ENCODE data around the gene NUDT13. TPM values are rescaled to one million over a fixed set of nuclear protein-coding genes. Genes with fewer than 3 reads are reported as not detected.
A peak's percentile ranks its signal among the peaks of the same experiment; 100 is the strongest.
"Not testable (repeated sequence)": the region's sequence is repeated elsewhere in the genome, so short reads cannot be mapped to it uniquely, and the experiment has no call there.

Gene NUDT13
- total RNA-seq, 1 experiment from 2014 or later: 0.38 TPM

DNA sequence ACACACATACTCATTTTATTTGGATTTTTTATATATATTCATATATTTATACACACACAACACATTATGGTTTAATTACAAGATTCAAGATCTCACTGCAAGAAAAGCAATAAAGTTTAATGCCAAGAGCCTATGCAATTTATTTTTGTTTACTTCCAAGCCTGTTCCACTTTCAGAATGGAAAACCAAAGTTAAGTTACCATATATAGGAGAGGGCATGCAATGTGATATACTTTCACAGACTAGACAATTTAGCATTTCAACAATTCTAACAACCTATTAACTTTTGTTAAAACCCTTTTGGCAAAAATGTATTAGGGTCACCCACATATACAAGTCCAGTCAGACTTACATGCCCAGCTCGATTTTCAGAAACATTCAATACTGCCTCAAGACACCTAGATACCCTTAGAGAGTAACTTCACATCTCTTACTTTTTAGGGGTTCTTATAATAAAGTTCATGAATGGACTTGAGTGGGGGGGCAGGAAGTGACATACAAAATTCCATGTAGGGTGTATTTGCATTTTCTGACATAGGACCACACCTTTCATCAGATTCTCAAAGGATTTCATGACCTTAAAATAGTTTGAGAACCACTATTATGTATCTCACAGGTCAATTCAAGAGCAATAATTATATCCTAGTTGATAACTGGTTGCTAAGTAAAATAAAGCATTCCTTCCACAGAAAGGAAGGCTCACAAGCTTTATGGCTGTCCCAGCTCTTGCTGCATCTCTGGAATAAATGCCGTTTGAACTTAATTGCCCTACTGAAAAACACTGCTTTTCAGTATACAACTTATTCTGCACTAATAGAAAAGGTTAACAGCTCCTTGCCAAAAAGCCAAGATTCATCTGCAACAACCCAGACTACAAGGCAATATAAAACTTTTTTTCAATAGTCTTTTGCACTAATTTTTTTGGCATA is 16.1 kb upstream of the NUDT13 start:
- H3K27me3 ChIP-seq (ENCODE audit: control insufficient read depth, insufficient read depth, low read length): no peaks in the 10 kb centered on the region
- H3K4me3 ChIP-seq (ENCODE audit: insufficient read depth, low read depth, low read length): no peak overlapping the region
- H3K36me3 ChIP-seq (replicated peaks; ENCODE audit: control insufficient read depth, insufficient read depth, low read length): no peaks in the 10 kb centered on the region
- no peak for DNase-seq

DNA sequence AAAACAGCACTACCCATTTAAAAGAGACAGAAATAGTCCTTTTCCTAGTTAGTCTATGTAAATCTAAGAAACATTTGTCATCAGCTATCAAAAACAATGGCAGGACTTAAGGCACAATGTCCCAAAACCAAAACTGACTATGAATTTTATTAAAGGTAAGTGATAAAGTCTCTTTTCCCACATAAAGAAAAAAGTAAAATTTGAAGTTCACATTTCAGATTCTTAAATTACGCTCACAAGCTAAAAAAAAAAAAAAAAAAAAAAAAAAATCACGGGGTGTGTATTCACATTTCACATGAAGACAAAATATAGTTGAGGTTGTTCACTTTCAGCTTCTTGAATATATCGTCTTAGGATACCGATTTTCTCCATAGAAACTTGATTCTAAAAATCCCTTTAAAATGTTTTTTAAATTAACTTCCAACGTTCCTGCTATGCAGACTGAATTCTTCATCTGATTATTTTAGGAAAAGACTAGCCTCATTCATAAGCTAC is 15.2 kb upstream of the NUDT13 start:
- DNase-seq: no peak
- Histone ChIP-seq H3K36me3 (replicated peaks; ENCODE audit: control insufficient read depth, insufficient read depth, low read length) (no peaks in the 10 kb centered on the region), H3K4me3 (ENCODE audit: insufficient read depth, low read depth, low read length) (peak overlapping the region; percentile 96), H3K27me3 (ENCODE audit: control insufficient read depth, insufficient read depth, low read length) (no peaks in the 10 kb centered on the region)

DNA sequence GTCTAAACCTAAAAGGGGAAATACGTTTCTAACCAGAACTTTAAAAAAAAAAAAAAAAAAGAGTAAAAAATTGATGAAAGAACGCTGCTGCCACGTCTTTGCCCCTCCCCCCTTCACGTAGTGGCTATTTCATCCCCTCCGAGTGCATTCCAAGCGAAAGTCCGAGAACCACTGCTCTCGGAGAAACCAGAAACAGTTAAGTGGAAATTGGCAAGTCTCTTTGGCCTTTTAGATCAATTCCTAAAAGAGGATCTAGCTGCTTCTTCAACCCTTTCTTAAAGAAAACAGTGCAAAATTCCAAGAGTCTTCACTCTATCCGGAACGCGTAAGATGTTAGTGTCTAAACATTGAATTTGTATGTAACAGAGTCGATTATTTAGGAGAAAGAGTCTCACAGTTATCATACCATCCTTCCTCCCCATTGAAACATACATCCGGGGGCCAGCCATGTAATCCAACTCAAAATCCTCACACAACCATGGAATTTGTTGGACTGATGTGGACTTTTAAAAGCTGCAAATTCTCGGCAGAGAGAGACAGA is 14.7 kb upstream of the NUDT13 start:
- Histone ChIP-seq H3K36me3 (replicated peaks; ENCODE audit: control insufficient read depth, insufficient read depth, low read length) (no peaks in the 10 kb centered on the region), H3K4me3 (ENCODE audit: insufficient read depth, low read depth, low read length) (peak overlapping the region; percentile 96), H3K27me3 (ENCODE audit: control insufficient read depth, insufficient read depth, low read length) (no peaks in the 10 kb centered on the region)
- DNase-seq: peak; percentile 61

DNA sequence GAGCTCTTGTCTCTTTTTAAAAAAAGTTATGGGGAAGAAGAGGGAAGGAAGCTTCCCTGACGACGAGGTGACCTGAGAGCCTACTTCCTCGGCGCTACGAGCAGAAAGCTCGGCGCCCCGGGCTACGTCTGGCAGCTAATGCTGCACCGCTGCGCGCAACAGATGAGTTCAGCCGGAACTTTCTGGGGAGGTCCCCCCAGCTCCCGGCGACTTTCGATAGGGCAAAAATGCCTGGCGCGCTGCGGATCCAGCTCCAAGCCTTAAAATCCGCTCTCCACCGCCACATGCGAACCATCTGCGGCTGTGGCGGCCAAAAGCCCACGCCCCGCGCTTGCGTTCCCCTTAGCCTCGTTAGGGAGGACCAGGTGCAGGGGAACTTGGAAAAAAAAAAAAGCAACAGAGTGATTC is 14.2 kb upstream of the NUDT13 start:
- H3K27me3 ChIP-seq (ENCODE audit: control insufficient read depth, insufficient read depth, low read length): no peaks in the 10 kb centered on the region
- H3K4me3 ChIP-seq (ENCODE audit: insufficient read depth, low read depth, low read length): peak overlapping the region; percentile 96
- no peaks in the 10 kb centered on the region for H3K36me3 ChIP-seq (replicated peaks; ENCODE audit: control insufficient read depth, insufficient read depth, low read length)
- peak; percentile 74 for DNase-seq

DNA sequence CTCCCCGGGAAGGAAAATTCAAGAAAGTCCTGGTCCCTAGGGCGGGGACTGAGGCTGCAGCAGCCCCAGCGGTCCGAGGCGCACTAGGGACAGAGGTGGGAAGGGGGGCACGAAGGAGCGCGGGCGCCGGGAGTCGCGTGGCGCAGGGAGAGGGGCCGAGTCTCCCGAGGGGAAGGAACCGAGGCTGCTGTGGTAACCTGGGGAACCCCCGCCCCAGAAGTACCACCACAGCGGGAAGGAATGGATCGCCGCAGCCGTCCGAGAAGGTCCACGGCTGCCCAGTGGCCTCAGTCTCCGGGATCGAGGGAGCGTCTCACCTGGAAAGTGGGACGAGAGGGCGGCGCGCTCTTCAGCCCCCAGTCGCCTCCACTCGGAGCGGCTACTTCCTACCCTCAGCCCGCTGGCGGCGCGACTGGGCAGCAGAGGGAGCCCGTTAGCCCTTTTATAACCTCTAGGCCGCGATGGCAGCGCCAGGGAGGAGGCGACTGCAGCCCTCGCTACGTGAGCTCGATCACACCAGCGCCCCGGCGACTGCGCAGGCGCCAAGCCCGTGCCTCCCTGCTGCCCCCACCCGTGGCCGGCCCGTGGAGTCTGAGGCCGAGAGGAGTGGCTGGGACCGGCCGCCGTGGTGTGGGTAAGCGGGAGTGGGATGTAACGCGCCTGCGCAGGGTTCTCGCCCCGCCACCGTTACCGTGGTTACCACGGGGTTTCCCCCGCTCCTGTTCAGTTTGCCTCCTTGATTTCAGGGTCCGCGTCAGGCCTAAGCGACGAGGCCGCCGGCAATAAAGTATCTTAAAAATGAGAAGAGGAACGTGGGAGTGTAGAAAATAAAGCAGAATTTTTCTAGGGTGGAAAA is 13.6 kb upstream of the NUDT13 start, which contains the start of gene P4HA1:
TSS of gene P4HA1 (minus strand) at position 418 of the 856 bp plus-strand sequence. CDS start 21,983 bp downstream, outside the sequence.
- peak; percentile 94 for DNase-seq
- H3K4me3 ChIP-seq (ENCODE audit: insufficient read depth, low read depth, low read length): peak within 1 kb of the TSS; percentile 96
- no peaks in the 10 kb centered on the region for H3K36me3 ChIP-seq (replicated peaks; ENCODE audit: control insufficient read depth, insufficient read depth, low read length)
- no peaks in the 10 kb centered on the region for H3K27me3 ChIP-seq (ENCODE audit: control insufficient read depth, insufficient read depth, low read length)

DNA sequence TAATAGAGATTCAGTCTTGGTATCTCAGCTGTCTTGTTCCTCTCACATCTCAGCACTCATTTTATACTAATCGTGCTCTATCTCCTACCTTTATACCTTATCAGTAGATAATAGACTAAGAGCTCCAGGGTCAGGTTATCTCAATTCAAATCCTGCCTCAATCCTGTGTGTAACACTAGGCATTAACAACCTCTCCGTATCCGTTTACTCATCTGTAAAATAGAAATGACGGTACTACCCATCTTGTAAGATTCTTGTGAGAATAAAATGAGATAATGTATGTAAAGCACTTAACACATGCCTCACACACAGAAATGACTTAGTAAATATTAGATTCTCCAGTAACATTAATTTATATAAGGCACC is 13.0 kb upstream of the NUDT13 start:
- Histone ChIP-seq H3K4me3 (ENCODE audit: insufficient read depth, low read depth, low read length) (peak overlapping the region; percentile 96), H3K36me3 (replicated peaks; ENCODE audit: control insufficient read depth, insufficient read depth, low read length) (no peaks in the 10 kb centered on the region), H3K27me3 (ENCODE audit: control insufficient read depth, insufficient read depth, low read length) (no peaks in the 10 kb centered on the region)
- DNase-seq: no peak

DNA sequence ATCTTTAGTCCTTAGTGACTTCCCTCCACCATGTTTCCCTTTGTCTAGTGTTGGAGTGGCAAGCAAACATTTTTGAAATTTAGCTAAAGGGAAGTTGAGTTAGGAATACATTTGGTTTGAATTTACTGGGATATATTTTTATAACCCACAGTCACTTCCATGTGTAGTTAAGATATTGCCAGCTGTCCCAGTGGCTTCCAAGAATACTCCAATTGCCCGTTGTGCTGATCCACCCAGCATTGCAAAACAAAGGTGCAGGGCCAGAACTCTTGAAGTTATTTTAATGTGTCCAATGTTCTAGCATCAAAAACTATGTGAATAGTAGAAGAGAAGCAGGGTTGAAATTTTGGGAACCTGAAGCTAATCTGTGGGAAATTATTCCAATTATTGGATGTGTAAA is 11.1 kb upstream of the NUDT13 start:
- DNase-seq: no peak
- Histone ChIP-seq H3K36me3 (replicated peaks; ENCODE audit: control insufficient read depth, insufficient read depth, low read length) (no peaks in the 10 kb centered on the region), H3K4me3 (ENCODE audit: insufficient read depth, low read depth, low read length) (no peak overlapping the region), H3K27me3 (ENCODE audit: control insufficient read depth, insufficient read depth, low read length) (no peaks in the 10 kb centered on the region)

DNA sequence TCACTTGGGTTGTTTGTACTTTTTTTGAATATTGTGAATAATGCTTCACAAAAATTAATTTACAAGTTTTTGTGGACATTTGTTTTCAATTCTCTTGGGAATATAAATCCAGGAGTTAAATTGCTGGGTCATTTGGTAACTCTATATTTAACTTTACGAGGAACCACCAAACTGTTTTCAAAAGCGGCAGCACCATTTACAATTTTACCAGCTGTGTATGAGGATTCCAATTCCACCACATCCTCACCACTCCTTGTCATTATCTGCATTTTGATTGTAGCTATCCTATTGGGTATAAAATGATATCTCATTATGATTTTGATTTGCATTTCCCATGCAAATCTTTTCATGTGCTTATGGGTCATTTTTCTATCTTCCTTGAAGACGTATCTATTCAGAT is 4.0 kb upstream of the NUDT13 start:
- DNase-seq: no peak
- H3K36me3 ChIP-seq (replicated peaks; ENCODE audit: control insufficient read depth, insufficient read depth, low read length): no peaks in the 10 kb centered on the region; the same call in 1 of the 2 replicates
- no peaks in the 10 kb centered on the region for H3K27me3 ChIP-seq (ENCODE audit: control insufficient read depth, insufficient read depth, low read length)
- no peak overlapping the region for H3K4me3 ChIP-seq (ENCODE audit: insufficient read depth, low read depth, low read length)

DNA sequence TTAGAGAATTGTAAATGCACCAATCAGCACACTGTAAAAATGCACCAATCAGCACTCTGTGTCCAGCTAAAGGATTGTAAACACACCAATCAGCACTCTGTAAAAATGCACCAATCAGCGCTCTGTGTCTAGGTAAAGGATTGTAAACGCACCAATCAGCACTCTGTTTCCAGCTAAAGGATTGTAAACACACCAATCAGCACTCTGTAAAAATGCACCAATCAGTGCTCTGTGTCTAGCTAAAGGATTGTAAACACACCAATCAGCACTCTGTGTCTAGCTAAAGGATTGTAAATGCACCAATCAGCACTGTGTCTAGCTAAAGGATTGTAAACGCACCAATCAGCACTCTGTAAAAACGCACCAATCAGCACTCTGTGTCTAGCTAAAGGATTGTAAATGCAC is 1.0 kb upstream of the NUDT13 start:
- H3K36me3 ChIP-seq (replicated peaks; ENCODE audit: control insufficient read depth, insufficient read depth, low read length); DNase-seq: not testable (repeated sequence)

DNA sequence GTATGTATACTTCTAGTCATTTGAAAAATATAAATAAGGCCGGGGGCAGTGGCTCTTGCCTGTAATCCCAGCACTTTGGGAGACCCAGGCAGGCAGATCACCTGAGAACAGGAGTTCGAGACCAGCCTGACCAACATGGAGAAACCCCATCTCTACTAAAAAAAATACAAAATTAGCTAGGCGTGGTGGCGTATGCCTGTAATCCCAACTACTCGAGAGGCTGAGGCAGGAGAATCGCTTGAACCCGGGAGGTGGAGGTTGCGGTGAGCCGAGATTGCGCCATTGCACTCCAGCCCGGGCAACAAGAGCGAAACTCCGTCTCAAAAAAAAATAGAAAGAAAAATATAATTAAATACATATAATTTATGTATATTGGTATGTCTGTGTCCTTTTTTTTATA is 1.8 kb downstream of the NUDT13 start:
- not testable (repeated sequence) for H3K4me3 ChIP-seq (ENCODE audit: insufficient read depth, low read depth, low read length); H3K36me3 ChIP-seq (replicated peaks; ENCODE audit: control insufficient read depth, insufficient read depth, low read length); H3K27me3 ChIP-seq (ENCODE audit: control insufficient read depth, insufficient read depth, low read length); DNase-seq

More for the DNA sequence above, 1.0 kb upstream of the NUDT13 start:
- not testable (repeated sequence) for H3K27me3 ChIP-seq (ENCODE audit: control insufficient read depth, insufficient read depth, low read length); H3K4me3 ChIP-seq (ENCODE audit: insufficient read depth, low read depth, low read length)

DNA sequence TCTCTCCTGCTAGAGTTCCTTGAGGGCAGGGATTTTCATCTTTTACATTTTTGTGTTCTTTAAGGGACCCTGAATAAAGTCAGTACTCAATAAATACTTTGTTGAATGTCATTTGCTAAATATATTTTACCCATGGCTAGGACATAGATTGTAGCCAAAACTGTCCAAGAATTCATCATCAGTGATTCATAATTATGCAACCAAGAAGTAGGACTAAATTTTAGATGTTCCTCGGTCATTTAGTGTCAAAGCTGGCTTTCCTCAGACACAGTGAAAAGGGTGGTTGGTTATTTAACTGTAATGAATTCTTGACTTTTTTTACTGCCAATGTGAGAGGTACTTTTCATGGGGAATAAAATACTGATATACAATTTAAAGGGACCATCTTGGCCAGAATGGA is 3.3 kb downstream of the NUDT13 start:
- Histone ChIP-seq H3K27me3 (ENCODE audit: control insufficient read depth, insufficient read depth, low read length) (no peaks in the 10 kb centered on the region), H3K36me3 (replicated peaks; ENCODE audit: control insufficient read depth, insufficient read depth, low read length) (no peaks in the 10 kb centered on the region; the same call in 1 of the 2 replicates), H3K4me3 (ENCODE audit: insufficient read depth, low read depth, low read length) (no peak overlapping the region)
- no peak for DNase-seq

DNA sequence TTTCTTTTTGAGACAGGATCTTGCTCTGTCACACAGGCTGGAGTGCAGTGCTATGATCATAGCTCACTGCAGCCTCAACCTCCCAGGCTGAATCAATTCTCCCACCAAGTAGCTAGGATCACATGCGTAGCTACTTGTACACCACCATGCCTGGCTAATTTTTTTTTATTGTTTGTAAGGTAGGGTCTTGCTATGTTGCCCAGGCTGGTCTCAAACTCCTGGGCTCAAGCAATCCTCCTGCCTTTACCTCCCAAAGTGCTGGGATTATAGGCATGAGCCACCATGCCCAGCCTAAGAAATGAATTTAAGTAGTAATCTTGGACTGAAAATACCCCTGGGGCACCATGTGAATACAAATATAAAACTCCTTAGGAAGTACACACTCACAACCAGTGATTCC is 5.8 kb downstream of the NUDT13 start:
- Histone ChIP-seq H3K4me3 (ENCODE audit: insufficient read depth, low read depth, low read length) (no peak overlapping the region), H3K36me3 (replicated peaks; ENCODE audit: control insufficient read depth, insufficient read depth, low read length) (no peaks in the 10 kb centered on the region), H3K27me3 (ENCODE audit: control insufficient read depth, insufficient read depth, low read length) (no peaks in the 10 kb centered on the region)
- DNase-seq: no peak

DNA sequence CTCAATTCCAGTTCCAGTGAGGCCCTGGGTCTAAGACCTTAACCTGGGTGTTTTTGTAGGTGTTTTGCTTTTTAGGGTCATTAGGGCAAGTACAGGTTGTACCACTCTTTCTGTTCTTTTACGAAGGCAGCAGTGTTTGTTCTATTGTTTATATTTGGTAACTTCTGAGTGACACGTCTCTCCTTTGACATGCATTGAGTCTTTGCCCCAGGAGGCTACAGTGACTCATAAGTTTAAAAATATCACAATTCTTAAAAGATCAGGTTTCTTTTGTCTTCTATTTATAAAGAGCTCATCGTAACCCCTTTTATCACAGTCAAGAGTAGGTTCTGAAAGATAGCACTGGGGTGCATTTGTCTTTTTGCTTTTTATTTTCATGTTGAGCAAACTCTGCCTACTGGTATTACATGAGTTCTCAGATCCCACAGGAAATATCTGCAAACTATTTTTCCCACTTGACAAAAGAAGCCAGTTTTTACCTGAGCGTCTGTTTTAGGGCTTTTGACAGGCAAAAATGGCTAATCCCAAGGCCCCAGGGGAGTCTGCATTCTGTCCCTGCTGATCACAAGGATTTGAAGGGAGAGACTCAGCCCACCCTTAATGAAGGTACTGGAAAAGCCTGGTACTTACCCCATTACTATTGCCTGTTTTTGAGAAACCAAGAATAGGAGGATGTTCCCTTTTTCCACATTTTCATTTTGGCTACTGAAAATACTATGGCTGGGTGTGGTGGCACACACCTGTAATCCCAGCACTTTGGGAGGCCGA is 7.9 kb downstream of the NUDT13 start:
- no peaks in the 10 kb centered on the region for H3K36me3 ChIP-seq (replicated peaks; ENCODE audit: control insufficient read depth, insufficient read depth, low read length)
- DNase-seq: peak; percentile 35
- H3K4me3 ChIP-seq (ENCODE audit: insufficient read depth, low read depth, low read length): no peak overlapping the region
- H3K27me3 ChIP-seq (ENCODE audit: control insufficient read depth, insufficient read depth, low read length): no peaks in the 10 kb centered on the region

DNA sequence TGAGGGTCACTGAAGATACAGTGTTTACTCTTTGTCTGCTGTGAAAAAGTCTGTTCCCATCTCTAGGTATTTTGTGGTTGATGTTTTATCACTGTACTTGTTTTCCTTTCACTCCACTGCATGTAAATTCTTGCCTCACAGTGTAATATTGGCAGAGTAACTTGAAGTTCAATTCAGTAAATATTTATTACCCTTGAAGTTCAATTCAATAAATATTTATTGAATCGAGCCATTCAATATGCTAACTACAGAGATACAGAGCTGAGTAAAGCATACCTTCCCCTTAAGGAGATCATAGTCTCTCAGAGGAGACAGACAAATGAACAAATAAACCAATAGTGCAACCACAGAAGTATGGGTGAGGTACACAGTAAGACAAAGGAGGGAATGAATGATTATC is 9.2 kb downstream of the NUDT13 start:
- no peak for DNase-seq
- Histone ChIP-seq H3K27me3 (ENCODE audit: control insufficient read depth, insufficient read depth, low read length) (no peaks in the 10 kb centered on the region), H3K36me3 (replicated peaks; ENCODE audit: control insufficient read depth, insufficient read depth, low read length) (peaks cover 2% of the 10 kb centered on the region; the same call in 1 of the 2 replicates), H3K4me3 (ENCODE audit: insufficient read depth, low read depth, low read length) (no peak overlapping the region)

Data from H7 (cell line).